ENCODE measurements around the gene PRODH2.

Gene PRODH2

GRCh38 chr19:35812220-35813042, at the start of gene PRODH2:
Gene PRODH2, minus strand, starts transcription at chr19:35812845. Its CDS starts 40 bp downstream, at chr19:35812805.
- DNase-seq, result no peak

- no peak for DNase-seq
Measured at GRCh38 chr19:35861640-35862160, 49.1 kb upstream of the PRODH2 start.

- no peak for DNase-seq
Measured at GRCh38 chr19:35860818-35861639, 48.4 kb upstream of the PRODH2 start.

GRCh38 chr19:35860436-35860817, 47.8 kb upstream of the PRODH2 start:
- no peak for DNase-seq

GRCh38 chr19:35859414-35859813, 46.8 kb upstream of the PRODH2 start:
- no peak for DNase-seq

- no peak for DNase-seq
Measured at GRCh38 chr19:35858311-35858710, 45.7 kb upstream of the PRODH2 start.

GRCh38 chr19:35856546-35857149, 44.0 kb upstream of the PRODH2 start, which contains the start of gene KIRREL2:
Gene KIRREL2, plus strand, starts transcription at chr19:35856911. Its CDS starts 209 bp downstream, at chr19:35857120.
- DNase-seq, result no peak

GRCh38 chr19:35853038-35853756, 40.6 kb upstream of the PRODH2 start:
- DNase-seq, result no peak

GRCh38 chr19:35852029-35852780, 39.6 kb upstream of the PRODH2 start, which contains the start of gene NPHS1:
Gene NPHS1, minus strand, starts transcription at chr19:35852504. Its CDS starts 667 bp downstream, at chr19:35851837.
- no peak for DNase-seq

GRCh38 chr19:35851213-35852028, 38.8 kb upstream of the PRODH2 start:
- no peak for DNase-seq

GRCh38 chr19:35848919-35849505, 36.4 kb upstream of the PRODH2 start:
- no peak for DNase-seq

- DNase-seq, result no peak
Measured at GRCh38 chr19:35848486-35848885, 35.8 kb upstream of the PRODH2 start.

- DNase-seq, result no peak
Measured at GRCh38 chr19:35847911-35848310, 35.3 kb upstream of the PRODH2 start.

GRCh38 chr19:35846038-35846668, 33.5 kb upstream of the PRODH2 start:
- DNase-seq, result no peak

- DNase-seq, result no peak
Measured at GRCh38 chr19:35845215-35846037, 32.8 kb upstream of the PRODH2 start.

GRCh38 chr19:35844482-35845214, 32.0 kb upstream of the PRODH2 start:
- no peak for DNase-seq

- no peak for DNase-seq
Measured at GRCh38 chr19:35843676-35844481, 31.2 kb upstream of the PRODH2 start.

Measured in fibroblast of skin of right quadriceps (primary cell).